Activated CD8-positive, alpha-beta memory T cell treated with anti-CD3 and anti-CD28 coated beads, Interleukin-2, amount 10 ng/mL, durations not matched to agents 7 days and 5 days (primary cell): Measurements from ENCODE around the gene EXOC6B. TPM values are rescaled to one million over a fixed set of nuclear protein-coding genes. Genes with fewer than 3 reads are reported as not detected.
"Not testable (repeated sequence)": the region's sequence is repeated elsewhere in the genome, so short reads cannot be mapped to it uniquely, and the experiment has no call there.

Experiments used
- ATAC-seq: fragments of 150-1000 bp; cut with Tn5 transposase; one replicate; pipeline ENCODE4 v1.10.0; 2021; ENCODE audit warnings: moderate library complexity
- CTCF ChIA-PET: fragments of 350-600 bp; sonication (Branson Sonifier 250); formaldehyde crosslinking; loops from one replicate; lab custom pipeline; 2021; ENCODE audit warnings: antibody characterized with exemption; lab: Charles Lee
- DNase-seq: peaks from one replicate; pipeline ENCODE4 v3.0.0-alpha.2; 2020
- H3K27ac Mint-ChIP-seq: one replicate; pipeline ENCODE4 v1.8.0; 2021; ENCODE audit warnings: mild to moderate bottlenecking, mixed read lengths
- H3K27me3 Mint-ChIP-seq: one replicate; pipeline ENCODE4 v1.8.0; 2021; ENCODE audit warnings: mixed read lengths
- H3K36me3 Mint-ChIP-seq: one replicate; pipeline ENCODE4 v1.8.0; 2021; ENCODE audit warnings: mild to moderate bottlenecking, mixed read lengths
- H3K4me1 Mint-ChIP-seq: one replicate; pipeline ENCODE4 v1.8.0; 2021; ENCODE audit warnings: mixed read lengths
- H3K4me3 Mint-ChIP-seq: one replicate; pipeline ENCODE4 v1.8.0; 2021; ENCODE audit warnings: mild to moderate bottlenecking, moderate library complexity, mixed read lengths
- H3K9me3 Mint-ChIP-seq: one replicate; pipeline ENCODE4 v1.8.0; 2022; ENCODE audit warnings: low read depth, mixed read lengths
- total RNA-seq, 2 experiments: library from RNA; stranded (reverse); gene quantifications; one replicate each; pipeline ENCODE4 v1.2.3, GENCODE V29; 2021

EXOC6B gene
- total RNA-seq, 2 experiments from 2014 or later: 14.1 to 22.8 TPM

- Mint-ChIP-seq H3K27me3 (no peaks in the 10 kb centered on the region), H3K4me3 (no peak overlapping the region), H3K36me3 (peaks cover 2% of the 10 kb centered on the region), H3K9me3 (no peaks in the 10 kb centered on the region), H3K4me1 (no peaks in the 10 kb centered on the region), H3K27ac (no peak overlapping the region)
- CTCF ChIA-PET: no interaction called here
- no peak for DNase-seq
- no peak for ATAC-seq
These were observed 152.6 kb downstream of the EXOC6B start for GRCh38 chr2:72673279-72673678.

GRCh38 chr2:72669121-72669520 is 156.7 kb downstream of the EXOC6B start:
- H3K36me3 Mint-ChIP-seq: peaks cover 12% of the 10 kb centered on the region
- H3K27me3 Mint-ChIP-seq: no peaks in the 10 kb centered on the region

GRCh38 chr2:72668647-72669046 is 157.2 kb downstream of the EXOC6B start:
- H3K27me3 Mint-ChIP-seq: no peaks in the 10 kb centered on the region
- DNase-seq: no peak
- H3K36me3 Mint-ChIP-seq: peaks cover 12% of the 10 kb centered on the region
- no peak overlapping the region for H3K4me3 Mint-ChIP-seq
- CTCF ChIA-PET: no interaction called here
- H3K9me3 Mint-ChIP-seq: peaks cover 2% of the 10 kb centered on the region
- ATAC-seq: no peak
- no peak overlapping the region for H3K27ac Mint-ChIP-seq
- H3K4me1 Mint-ChIP-seq: no peaks in the 10 kb centered on the region

More at GRCh38 chr2:72669121-72669520, 156.7 kb downstream of the EXOC6B start:
- Mint-ChIP-seq H3K9me3 (peaks cover 2% of the 10 kb centered on the region), H3K4me1 (no peaks in the 10 kb centered on the region), H3K27ac (no peak overlapping the region), H3K4me3 (no peak overlapping the region)
- CTCF ChIA-PET: no interaction called here
- no peak for DNase-seq
- no peak for ATAC-seq

GRCh38 chr2:72665448-72665847 is 160.4 kb downstream of the EXOC6B start:
- Mint-ChIP-seq H3K4me3 (no peak overlapping the region), H3K9me3 (peaks cover 2% of the 10 kb centered on the region), H3K27ac (no peak overlapping the region), H3K4me1 (no peaks in the 10 kb centered on the region), H3K27me3 (no peaks in the 10 kb centered on the region), H3K36me3 (peaks cover 13% of the 10 kb centered on the region)
- DNase-seq (no peak), ATAC-seq (no peak)
- CTCF ChIA-PET: no interaction called here

- Mint-ChIP-seq H3K27me3 (no peaks in the 10 kb centered on the region), H3K9me3 (peaks cover 2% of the 10 kb centered on the region), H3K4me1 (no peaks in the 10 kb centered on the region), H3K36me3 (peaks cover 9% of the 10 kb centered on the region), H3K27ac (no peak overlapping the region), H3K4me3 (no peak overlapping the region)
- CTCF ChIA-PET: no interaction called here
- ATAC-seq (no peak), DNase-seq (no peak)
These were observed 163.8 kb downstream of the EXOC6B start for GRCh38 chr2:72661985-72662384.

GRCh38 chr2:72649810-72650209 is 176.0 kb downstream of the EXOC6B start:
- H3K4me1 Mint-ChIP-seq: no peaks in the 10 kb centered on the region
- CTCF ChIA-PET: no interaction called here
- DNase-seq (no peak), ATAC-seq (no peak)
- H3K27me3 Mint-ChIP-seq: no peaks in the 10 kb centered on the region
- peaks cover 12% of the 10 kb centered on the region for H3K9me3 Mint-ChIP-seq
- H3K27ac Mint-ChIP-seq: no peak overlapping the region
- no peaks in the 10 kb centered on the region for H3K36me3 Mint-ChIP-seq
- H3K4me3 Mint-ChIP-seq: no peak overlapping the region

GRCh38 chr2:72641221-72641620 is 184.6 kb downstream of the EXOC6B start:
- H3K4me1 Mint-ChIP-seq, ATAC-seq, H3K27me3 Mint-ChIP-seq, DNase-seq, H3K27ac Mint-ChIP-seq, H3K9me3 Mint-ChIP-seq, CTCF ChIA-PET, H3K36me3 Mint-ChIP-seq, H3K4me3 Mint-ChIP-seq: not testable (repeated sequence)

GRCh38 chr2:72638600-72639211 is 187.1 kb downstream of the EXOC6B start:
- Mint-ChIP-seq H3K4me3 (no peak overlapping the region), H3K36me3 (peaks cover 1% of the 10 kb centered on the region), H3K4me1 (no peaks in the 10 kb centered on the region), H3K27me3 (no peaks in the 10 kb centered on the region), H3K27ac (no peak overlapping the region), H3K9me3 (peaks cover under 1% of the 10 kb centered on the region)
- DNase-seq (no peak), ATAC-seq (no peak)
- CTCF ChIA-PET: interaction anchor here (1.6 kb wide), 1 partner anchor 20 kb away, joined by 3 read pairs; no protein-coding TSS in a partner anchor

- CTCF ChIA-PET: no interaction called here
These were observed 189.6 kb downstream of the EXOC6B start for GRCh38 chr2:72636210-72636609.

GRCh38 chr2:72630767-72631166 is 195.1 kb downstream of the EXOC6B start:
- Mint-ChIP-seq H3K4me3 (no peak overlapping the region), H3K27ac (no peak overlapping the region), H3K36me3 (peaks cover 1% of the 10 kb centered on the region), H3K9me3 (no peaks in the 10 kb centered on the region), H3K27me3 (no peaks in the 10 kb centered on the region), H3K4me1 (no peaks in the 10 kb centered on the region)
- DNase-seq: no peak
- CTCF ChIA-PET: no interaction called here
- no peak for ATAC-seq

More at GRCh38 chr2:72636210-72636609, 189.6 kb downstream of the EXOC6B start:
- Mint-ChIP-seq H3K27ac (no peak overlapping the region), H3K9me3 (no peaks in the 10 kb centered on the region), H3K27me3 (no peaks in the 10 kb centered on the region), H3K36me3 (peaks cover 1% of the 10 kb centered on the region), H3K4me1 (no peaks in the 10 kb centered on the region), H3K4me3 (no peak overlapping the region)
- DNase-seq (no peak), ATAC-seq (no peak)

- Mint-ChIP-seq H3K36me3 (no peaks in the 10 kb centered on the region), H3K27me3 (no peaks in the 10 kb centered on the region), H3K4me1 (no peaks in the 10 kb centered on the region), H3K4me3 (no peak overlapping the region), H3K27ac (no peak overlapping the region), H3K9me3 (no peaks in the 10 kb centered on the region)
- ATAC-seq (no peak), DNase-seq (no peak)
- CTCF ChIA-PET: no interaction called here
These were observed 196.8 kb downstream of the EXOC6B start for GRCh38 chr2:72629062-72629461.

GRCh38 chr2:72627083-72627482 is 198.8 kb downstream of the EXOC6B start:
- CTCF ChIA-PET: no interaction called here
- H3K9me3 Mint-ChIP-seq: no peaks in the 10 kb centered on the region

GRCh38 chr2:72625366-72625765 is 200.5 kb downstream of the EXOC6B start:
- Mint-ChIP-seq H3K4me3 (no peak overlapping the region), H3K4me1 (no peaks in the 10 kb centered on the region), H3K27ac (no peak overlapping the region), H3K27me3 (no peaks in the 10 kb centered on the region), H3K36me3 (no peaks in the 10 kb centered on the region), H3K9me3 (no peaks in the 10 kb centered on the region)
- DNase-seq (no peak), ATAC-seq (no peak)
- CTCF ChIA-PET: no interaction called here

More at GRCh38 chr2:72627083-72627482, 198.8 kb downstream of the EXOC6B start:
- no peak for DNase-seq
- H3K36me3 Mint-ChIP-seq: no peaks in the 10 kb centered on the region
- no peak overlapping the region for H3K27ac Mint-ChIP-seq
- ATAC-seq: no peak
- H3K4me3 Mint-ChIP-seq: no peak overlapping the region
- H3K4me1 Mint-ChIP-seq: no peaks in the 10 kb centered on the region
- H3K27me3 Mint-ChIP-seq: no peaks in the 10 kb centered on the region

GRCh38 chr2:72623481-72623880 is 202.4 kb downstream of the EXOC6B start:
- ATAC-seq: no peak
- no peak for DNase-seq
- CTCF ChIA-PET: interaction anchor here (0.9 to 1.1 kb wide), 2 partner anchors 18 to 700 kb away, joined by 3 read pairs; no protein-coding TSS in a partner anchor
- no peaks in the 10 kb centered on the region for H3K9me3 Mint-ChIP-seq
- H3K4me1 Mint-ChIP-seq: no peaks in the 10 kb centered on the region
- H3K36me3 Mint-ChIP-seq: no peaks in the 10 kb centered on the region
- no peak overlapping the region for H3K4me3 Mint-ChIP-seq
- H3K27me3 Mint-ChIP-seq: no peaks in the 10 kb centered on the region
- no peak overlapping the region for H3K27ac Mint-ChIP-seq
